Femur (tissue), 1 donor: ENCODE results near the gene RAB12.

ENCODE experiments used
- DNase-seq: peaks from one replicate; pipeline ENCODE4 v3.0.0-alpha.2; 2017

Gene RAB12

GRCh38 chr18:8685914-8686216 is 76.6 kb downstream of the RAB12 start:
- DNase-seq, result no peak

- DNase-seq, result no peak
These were observed 77.4 kb downstream of the RAB12 start for GRCh38 chr18:8686611-8687010.

GRCh38 chr18:8688216-8688800 is 79.1 kb downstream of the RAB12 start:
- DNase-seq, result no peak

GRCh38 chr18:8688816-8689215 is 79.6 kb downstream of the RAB12 start:
- DNase-seq, result no peak
